ENCODE data around the gene PPFIA3.

DNA sequence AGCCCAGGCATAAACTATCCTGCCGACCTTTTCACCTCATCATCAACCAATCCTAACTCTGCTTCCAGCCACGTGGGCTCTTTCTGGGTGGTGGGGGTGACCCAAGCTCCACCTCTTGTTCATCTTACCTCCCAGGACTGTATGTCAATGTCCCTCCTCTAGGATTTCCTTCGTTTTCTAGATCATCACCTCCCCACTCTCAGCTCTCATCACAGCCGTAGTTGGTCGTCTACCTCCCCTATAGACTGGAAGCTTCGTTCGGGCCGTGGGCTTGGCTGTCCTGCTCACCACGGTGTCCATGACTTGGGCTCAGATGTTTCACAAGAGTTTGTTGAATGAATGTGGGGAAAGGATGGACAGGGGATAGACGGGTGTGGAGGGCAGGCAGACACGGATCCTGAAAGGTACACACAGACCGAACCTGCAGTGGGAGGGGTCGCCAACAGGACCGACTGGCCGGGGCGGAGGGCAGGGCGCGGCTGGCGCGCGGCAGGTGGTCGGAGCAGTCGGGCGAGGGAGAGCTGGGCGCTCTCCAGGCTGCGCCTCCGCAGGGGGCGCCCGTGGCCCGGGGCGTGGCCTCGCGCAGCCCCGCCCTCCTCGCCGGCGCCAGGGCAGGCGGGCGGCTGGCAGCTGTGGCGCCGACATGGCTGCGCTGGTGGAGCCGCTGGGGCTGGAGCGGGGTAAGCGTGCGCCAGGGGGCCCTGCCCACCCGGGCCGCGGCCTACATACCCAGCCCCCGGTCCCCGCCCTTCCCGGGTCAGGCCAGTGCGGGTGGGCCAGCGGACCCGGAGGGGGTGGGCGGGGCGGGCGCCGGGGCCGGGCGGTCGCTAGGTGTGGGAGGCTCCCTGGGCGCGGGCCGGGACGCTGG, 5.3 kb upstream of the PPFIA3 start, which contains the start of gene LIN7B:
- TF ChIP-seq, protein P1, sequence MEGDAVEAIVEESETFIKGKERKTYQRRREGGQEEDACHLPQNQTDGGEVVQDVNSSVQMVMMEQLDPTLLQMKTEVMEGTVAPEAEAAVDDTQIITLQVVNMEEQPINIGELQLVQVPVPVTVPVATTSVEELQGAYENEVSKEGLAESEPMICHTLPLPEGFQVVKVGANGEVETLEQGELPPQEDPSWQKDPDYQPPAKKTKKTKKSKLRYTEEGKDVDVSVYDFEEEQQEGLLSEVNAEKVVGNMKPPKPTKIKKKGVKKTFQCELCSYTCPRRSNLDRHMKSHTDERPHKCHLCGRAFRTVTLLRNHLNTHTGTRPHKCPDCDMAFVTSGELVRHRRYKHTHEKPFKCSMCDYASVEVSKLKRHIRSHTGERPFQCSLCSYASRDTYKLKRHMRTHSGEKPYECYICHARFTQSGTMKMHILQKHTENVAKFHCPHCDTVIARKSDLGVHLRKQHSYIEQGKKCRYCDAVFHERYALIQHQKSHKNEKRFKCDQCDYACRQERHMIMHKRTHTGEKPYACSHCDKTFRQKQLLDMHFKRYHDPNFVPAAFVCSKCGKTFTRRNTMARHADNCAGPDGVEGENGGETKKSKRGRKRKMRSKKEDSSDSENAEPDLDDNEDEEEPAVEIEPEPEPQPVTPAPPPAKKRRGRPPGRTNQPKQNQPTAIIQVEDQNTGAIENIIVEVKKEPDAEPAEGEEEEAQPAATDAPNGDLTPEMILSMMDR (conservative IDR thresholded peaks at IDR 0.05; ENCODE audit: low read depth in 2 of 2): peak; percentile 36 to 39; a peak in 3 of 4 replicates
- no peak for TF ChIP-seq EZH2 (IDR thresholded peaks at IDR 0.05; ENCODE audit: low read depth, unreplicated experiment)
- no peak for TF ChIP-seq NANOG (IDR thresholded peaks at IDR 0.05; ENCODE audit: borderline replicate concordance)
- TF ChIP-seq POLR2AphosphoS5 (IDR thresholded peaks at IDR 0.05; ENCODE audit: low read depth): no peak; the same call in 1 of the 2 replicates
- no peak for TF ChIP-seq JUNB (IDR thresholded peaks at IDR 0.05; ENCODE audit: unreplicated experiment)
- no peak for TF ChIP-seq EZH2phosphoT487 (IDR thresholded peaks at IDR 0.05; ENCODE audit: unreplicated experiment)
- TF ChIP-seq, protein P2, sequence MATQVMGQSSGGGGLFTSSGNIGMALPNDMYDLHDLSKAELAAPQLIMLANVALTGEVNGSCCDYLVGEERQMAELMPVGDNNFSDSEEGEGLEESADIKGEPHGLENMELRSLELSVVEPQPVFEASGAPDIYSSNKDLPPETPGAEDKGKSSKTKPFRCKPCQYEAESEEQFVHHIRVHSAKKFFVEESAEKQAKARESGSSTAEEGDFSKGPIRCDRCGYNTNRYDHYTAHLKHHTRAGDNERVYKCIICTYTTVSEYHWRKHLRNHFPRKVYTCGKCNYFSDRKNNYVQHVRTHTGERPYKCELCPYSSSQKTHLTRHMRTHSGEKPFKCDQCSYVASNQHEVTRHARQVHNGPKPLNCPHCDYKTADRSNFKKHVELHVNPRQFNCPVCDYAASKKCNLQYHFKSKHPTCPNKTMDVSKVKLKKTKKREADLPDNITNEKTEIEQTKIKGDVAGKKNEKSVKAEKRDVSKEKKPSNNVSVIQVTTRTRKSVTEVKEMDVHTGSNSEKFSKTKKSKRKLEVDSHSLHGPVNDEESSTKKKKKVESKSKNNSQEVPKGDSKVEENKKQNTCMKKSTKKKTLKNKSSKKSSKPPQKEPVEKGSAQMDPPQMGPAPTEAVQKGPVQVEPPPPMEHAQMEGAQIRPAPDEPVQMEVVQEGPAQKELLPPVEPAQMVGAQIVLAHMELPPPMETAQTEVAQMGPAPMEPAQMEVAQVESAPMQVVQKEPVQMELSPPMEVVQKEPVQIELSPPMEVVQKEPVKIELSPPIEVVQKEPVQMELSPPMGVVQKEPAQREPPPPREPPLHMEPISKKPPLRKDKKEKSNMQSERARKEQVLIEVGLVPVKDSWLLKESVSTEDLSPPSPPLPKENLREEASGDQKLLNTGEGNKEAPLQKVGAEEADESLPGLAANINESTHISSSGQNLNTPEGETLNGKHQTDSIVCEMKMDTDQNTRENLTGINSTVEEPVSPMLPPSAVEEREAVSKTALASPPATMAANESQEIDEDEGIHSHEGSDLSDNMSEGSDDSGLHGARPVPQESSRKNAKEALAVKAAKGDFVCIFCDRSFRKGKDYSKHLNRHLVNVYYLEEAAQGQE (IDR thresholded peaks at IDR 0.05; ENCODE audit: unreplicated experiment): no peak
- TF ChIP-seq, protein P3, sequence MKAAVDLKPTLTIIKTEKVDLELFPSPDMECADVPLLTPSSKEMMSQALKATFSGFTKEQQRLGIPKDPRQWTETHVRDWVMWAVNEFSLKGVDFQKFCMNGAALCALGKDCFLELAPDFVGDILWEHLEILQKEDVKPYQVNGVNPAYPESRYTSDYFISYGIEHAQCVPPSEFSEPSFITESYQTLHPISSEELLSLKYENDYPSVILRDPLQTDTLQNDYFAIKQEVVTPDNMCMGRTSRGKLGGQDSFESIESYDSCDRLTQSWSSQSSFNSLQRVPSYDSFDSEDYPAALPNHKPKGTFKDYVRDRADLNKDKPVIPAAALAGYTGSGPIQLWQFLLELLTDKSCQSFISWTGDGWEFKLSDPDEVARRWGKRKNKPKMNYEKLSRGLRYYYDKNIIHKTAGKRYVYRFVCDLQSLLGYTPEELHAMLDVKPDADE (IDR thresholded peaks at IDR 0.05): no peak
- TF ChIP-seq CREB1 (CRISPR knock-in tag; IDR thresholded peaks at IDR 0.05; ENCODE audit: low read depth): no peak
